ENCODE data around the gene DNAJC30.
A peak's percentile ranks its signal among the peaks of the same experiment; 100 is the strongest.

Gene DNAJC30

GRCh38 chr7:73671322-73671661 is 12.0 kb downstream of the DNAJC30 start:
- no peak for DNase-seq
- no peaks in the 10 kb centered on the region for H3K36me3 ChIP-seq
- no peak overlapping the region for H3K4me3 ChIP-seq (ENCODE audit: low read depth, low read length)
- no peak for TF ChIP-seq CTCF (IDR thresholded peaks at IDR 0.05; ENCODE audit: low read depth, low read length)
- H3K9me3 ChIP-seq = no peaks in the 10 kb centered on the region
- no peaks in the 10 kb centered on the region for H3K4me1 ChIP-seq
- H3K27me3 ChIP-seq = 0 out of 2 replicates have a peak, but pooled peaks cover 3% of the 10 kb centered on the region

GRCh38 chr7:73669858-73670385 is 13.3 kb downstream of the DNAJC30 start:
- Histone ChIP-seq H3K9me3 (no peaks in the 10 kb centered on the region), H3K4me1 (no peaks in the 10 kb centered on the region), H3K4me3 (ENCODE audit: low read depth, low read length) (no peak overlapping the region), H3K36me3 (no peaks in the 10 kb centered on the region), H3K27me3 (0 out of 2 replicates have a peak, but pooled peaks cover 3% of the 10 kb centered on the region)
- no peak for DNase-seq
- no peak for TF ChIP-seq CTCF (IDR thresholded peaks at IDR 0.05; ENCODE audit: low read depth, low read length)

DNA sequence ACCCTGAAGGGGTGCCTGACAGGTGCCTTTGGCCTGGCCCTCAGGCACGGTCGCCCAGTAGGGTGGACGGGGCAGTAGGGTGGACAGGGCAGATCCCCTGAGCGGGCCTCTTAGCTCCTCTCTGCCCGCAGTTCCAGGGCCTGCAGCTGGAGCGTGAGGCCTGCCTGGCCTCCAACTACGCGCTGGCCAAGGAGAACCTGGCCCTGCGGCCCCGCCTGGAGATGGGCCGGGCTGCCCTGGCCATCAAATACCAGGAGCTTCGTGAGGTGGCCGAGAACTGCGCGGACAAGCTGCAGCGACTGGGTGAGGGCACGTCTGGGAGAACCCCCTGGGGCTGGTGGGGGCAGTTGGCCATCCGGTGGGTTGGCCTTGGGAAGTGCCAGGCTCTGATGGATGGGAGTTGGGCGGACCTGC is 14.0 kb downstream of the DNAJC30 start:
- Histone ChIP-seq H3K9me3 (no peaks in the 10 kb centered on the region), H3K36me3 (no peaks in the 10 kb centered on the region), H3K27me3 (0 out of 2 replicates have a peak, but pooled peaks cover 3% of the 10 kb centered on the region), H3K4me3 (ENCODE audit: low read depth, low read length) (no peak overlapping the region), H3K4me1 (no peaks in the 10 kb centered on the region)
- no peak for TF ChIP-seq CTCF (IDR thresholded peaks at IDR 0.05; ENCODE audit: low read depth, low read length)
- DNase-seq = no peak

GRCh38 chr7:73668886-73669230 is 14.4 kb downstream of the DNAJC30 start:
- H3K4me1 ChIP-seq = no peaks in the 10 kb centered on the region
- no peaks in the 10 kb centered on the region for H3K9me3 ChIP-seq
- no peak for DNase-seq
- no peak for TF ChIP-seq CTCF (IDR thresholded peaks at IDR 0.05; ENCODE audit: low read depth, low read length)
- no peaks in the 10 kb centered on the region for H3K36me3 ChIP-seq
- H3K4me3 ChIP-seq (ENCODE audit: low read depth, low read length) = no peak overlapping the region
- H3K27me3 ChIP-seq = 0 out of 2 replicates have a peak, but pooled peaks cover 3% of the 10 kb centered on the region

GRCh38 chr7:73668103-73668885 is 15.0 kb downstream of the DNAJC30 start:
- TF ChIP-seq CTCF (IDR thresholded peaks at IDR 0.05; ENCODE audit: low read depth, low read length) = no peak
- Histone ChIP-seq H3K9me3 (no peaks in the 10 kb centered on the region), H3K4me1 (no peaks in the 10 kb centered on the region), H3K27me3 (0 out of 2 replicates have a peak, but pooled peaks cover 3% of the 10 kb centered on the region), H3K4me3 (ENCODE audit: low read depth, low read length) (peak overlapping the region; percentile 49), H3K36me3 (no peaks in the 10 kb centered on the region)
- no peak for DNase-seq
